GM12864 (cell line): ENCODE data around the gene NXF1.
"Not testable (repeated sequence)": the region's sequence is repeated elsewhere in the genome, so short reads cannot be mapped to it uniquely, and the experiment has no call there.

ENCODE experiments used
- DNase-seq: peaks from one replicate; pipeline ENCODE4 v3.0.0-alpha.2; 2011; ENCODE audit warnings: low read depth
- H3K4me3 ChIP-seq: 2 replicates; pipeline ENCODE4 v1.5.1; 2011; ENCODE audit warnings: mild to moderate bottlenecking, low read depth, low read length, control low read depth
- TF ChIP-seq, protein P1 (sequence below): IDR thresholded peaks from 2 replicates; pipeline ENCODE4 v1.5.1; 2011; ENCODE audit warnings: low read depth, mild to moderate bottlenecking, moderate library complexity, low read length, control low read depth, inconsistent platforms; ENCODE audit errors: missing control alignments

The NXF1 gene

GRCh38 chr11:62830904-62831519 lies 25.8 kb upstream of the NXF1 start:
- TF ChIP-seq, protein P1, sequence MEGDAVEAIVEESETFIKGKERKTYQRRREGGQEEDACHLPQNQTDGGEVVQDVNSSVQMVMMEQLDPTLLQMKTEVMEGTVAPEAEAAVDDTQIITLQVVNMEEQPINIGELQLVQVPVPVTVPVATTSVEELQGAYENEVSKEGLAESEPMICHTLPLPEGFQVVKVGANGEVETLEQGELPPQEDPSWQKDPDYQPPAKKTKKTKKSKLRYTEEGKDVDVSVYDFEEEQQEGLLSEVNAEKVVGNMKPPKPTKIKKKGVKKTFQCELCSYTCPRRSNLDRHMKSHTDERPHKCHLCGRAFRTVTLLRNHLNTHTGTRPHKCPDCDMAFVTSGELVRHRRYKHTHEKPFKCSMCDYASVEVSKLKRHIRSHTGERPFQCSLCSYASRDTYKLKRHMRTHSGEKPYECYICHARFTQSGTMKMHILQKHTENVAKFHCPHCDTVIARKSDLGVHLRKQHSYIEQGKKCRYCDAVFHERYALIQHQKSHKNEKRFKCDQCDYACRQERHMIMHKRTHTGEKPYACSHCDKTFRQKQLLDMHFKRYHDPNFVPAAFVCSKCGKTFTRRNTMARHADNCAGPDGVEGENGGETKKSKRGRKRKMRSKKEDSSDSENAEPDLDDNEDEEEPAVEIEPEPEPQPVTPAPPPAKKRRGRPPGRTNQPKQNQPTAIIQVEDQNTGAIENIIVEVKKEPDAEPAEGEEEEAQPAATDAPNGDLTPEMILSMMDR = no peak
- H3K4me3 ChIP-seq = peak overlapping the region; percentile 85
- DNase-seq = no peak

DNA sequence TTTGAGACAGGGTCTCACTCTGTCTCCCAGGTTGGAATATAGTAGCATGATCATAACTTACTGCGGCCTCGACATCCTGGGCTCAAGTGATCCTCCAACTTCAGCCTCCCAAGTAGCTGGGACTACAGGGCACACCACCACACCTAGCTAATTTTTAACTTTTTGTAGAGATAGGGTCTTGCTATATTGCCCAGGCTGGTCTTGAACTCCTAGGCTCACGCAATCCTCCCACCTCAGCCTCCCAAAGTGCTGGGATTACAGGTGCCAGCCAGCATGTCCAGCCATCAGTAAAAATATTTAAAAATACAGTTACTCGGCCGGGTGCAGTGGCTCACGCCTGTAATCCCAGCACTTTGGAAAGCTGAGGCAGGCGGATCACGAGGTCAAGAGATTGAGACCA lies 22.9 kb upstream of the NXF1 start:
- not testable (repeated sequence) for H3K4me3 ChIP-seq, DNase-seq

GRCh38 chr11:62823677-62824076 lies 18.4 kb upstream of the NXF1 start:
- DNase-seq = no peak
- no peak overlapping the region for H3K4me3 ChIP-seq
- TF ChIP-seq, protein P1 = no peak

DNA sequence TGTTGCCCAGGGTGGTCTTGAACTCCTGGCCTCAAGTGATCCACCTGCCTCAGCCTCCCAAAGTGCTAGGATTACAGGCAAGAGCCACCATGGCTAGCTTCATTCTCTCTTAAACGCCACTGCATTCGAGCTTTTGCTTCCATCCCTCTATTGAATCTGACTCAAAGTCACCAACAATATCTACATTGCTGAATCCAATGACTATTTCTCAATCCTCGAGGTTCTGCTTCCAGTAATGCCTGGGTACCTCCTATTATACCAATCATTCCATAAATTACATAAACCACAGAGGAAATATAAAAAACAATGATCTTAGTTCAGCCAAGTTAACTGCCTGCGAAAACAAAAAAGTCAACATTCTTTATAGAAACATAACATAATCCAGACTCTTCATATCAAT lies 11.9 kb upstream of the NXF1 start:
- no peak for DNase-seq
- TF ChIP-seq, protein P1 = no peak
- no peak overlapping the region for H3K4me3 ChIP-seq

DNA sequence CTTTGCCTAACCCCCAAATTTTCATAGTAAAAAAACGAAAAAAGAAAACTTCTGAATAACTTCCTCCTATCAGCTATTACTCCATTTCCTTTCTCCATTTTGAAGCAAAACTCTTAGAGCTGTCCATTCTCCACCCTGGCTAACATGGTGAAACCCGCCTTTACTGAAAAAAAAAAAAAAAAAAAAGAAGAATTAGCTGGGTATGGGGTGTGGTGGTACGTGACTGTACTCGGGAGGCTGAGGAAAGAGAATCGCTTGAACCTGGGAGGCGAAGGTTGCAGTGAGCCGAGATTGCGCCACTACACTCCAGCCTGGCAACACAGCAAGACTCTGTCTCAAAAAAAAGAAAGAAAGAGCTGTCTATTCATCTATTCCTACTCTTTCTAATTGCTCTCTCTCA lies 11.3 kb upstream of the NXF1 start:
- TF ChIP-seq, protein P1 = no peak
- no peak overlapping the region for H3K4me3 ChIP-seq
- DNase-seq = no peak

GRCh38 chr11:62811659-62812058 lies 6.4 kb upstream of the NXF1 start:
- DNase-seq = no peak
- TF ChIP-seq, protein P1 = no peak
- no peak overlapping the region for H3K4me3 ChIP-seq

GRCh38 chr11:62810748-62811147 lies 5.5 kb upstream of the NXF1 start:
- no peak for DNase-seq
- no peak overlapping the region for H3K4me3 ChIP-seq
- TF ChIP-seq, protein P1 = no peak
